H1 (cell line): ENCODE measurements around the gene SAMM50. TPM values are rescaled to one million over a fixed set of nuclear protein-coding genes. Genes with fewer than 3 reads are reported as not detected.

Experiments
- CTCF ChIA-PET: fragments of 300-600 bp; sonication (Branson Sonifier 250); formaldehyde crosslinking; loops from one replicate; lab custom pipeline; 2021; ENCODE audit not compliant: partially characterized antibody; lab: Charles Lee
- POLR2A ChIA-PET: fragments of 300-600 bp; sonication (Branson Sonifier 250); formaldehyde crosslinking; loops from one replicate; lab custom pipeline; 2021; ENCODE audit warnings: inconsistent platforms; ENCODE audit not compliant: partially characterized antibody; lab: Charles Lee
- DNase-seq, 2 experiments: peaks; one replicate each; pipeline versions ENCODE4 v3.0.0 to v3.0.0-alpha.2; 2010 to 2022; ENCODE audit warnings: low spot score in 2 of 2, low read depth in 1 of 2, mixed read lengths in 1 of 2
- FAIRE-seq: peaks from 2 replicates; lab custom pipeline; 2011; peaks lifted over from hg19 to GRCh38; lab: Jason Lieb, UNC
- H2AFZ ChIP-seq: 2 replicates; pipeline ENCODE4 v1.8.1; 2012; ENCODE audit warnings: low read length, inconsistent platforms
- H2AK5ac ChIP-seq: 2 replicates; pipeline ENCODE4 v1.6.1; 2013; ENCODE audit warnings: low read depth, low read length
- H2BK120ac ChIP-seq: replicated peaks from 2 replicates; pipeline ENCODE3; 2013; ENCODE audit warnings: low read depth, low read length, inconsistent platforms
- H2BK12ac ChIP-seq: 2 replicates; pipeline ENCODE4 v1.6.1; 2013; ENCODE audit warnings: low read depth, low read length
- H2BK15ac ChIP-seq: 2 replicates; pipeline ENCODE4 v1.6.1; 2013; ENCODE audit warnings: low read length
- H2BK20ac ChIP-seq: 2 replicates; pipeline ENCODE4 v1.6.1; 2013; ENCODE audit warnings: low read length
- H2BK5ac ChIP-seq: 2 replicates; pipeline ENCODE4 v1.6.1; 2013; ENCODE audit warnings: low read depth, low read length
- H3K14ac ChIP-seq: 2 replicates; pipeline ENCODE4 v1.6.1; 2013; ENCODE audit warnings: inconsistent platforms; ENCODE audit not compliant: insufficient read length
- H3K18ac ChIP-seq: 2 replicates; pipeline ENCODE4 v1.6.1; 2013; ENCODE audit warnings: low read length; ENCODE audit errors: extremely low read depth
- H3K23ac ChIP-seq: 2 replicates; pipeline ENCODE4 v1.6.1; 2013; ENCODE audit warnings: inconsistent platforms; ENCODE audit not compliant: insufficient read length
- H3K23me2 ChIP-seq: 2 replicates; pipeline ENCODE4 v1.6.1; 2013; ENCODE audit warnings: low read depth, low read length
- H3K27ac ChIP-seq: 2 replicates; pipeline ENCODE4 v1.6.1; 2011; ENCODE audit warnings: low read depth, low read length, inconsistent platforms
- H3K27me3 ChIP-seq, 4 experiments: replicated peaks in 1 of 4; 1 replicate in 1 of 4; 2 replicates in 3 of 4; pipeline versions ENCODE4 v1.6.1 to v1.8.1; 2011 to 2013; ENCODE audit warnings: low read length in 3 of 4, mild to moderate bottlenecking in 3 of 4, inconsistent platforms in 2 of 4, mixed read lengths in 2 of 4, moderate library complexity in 1 of 4; ENCODE audit not compliant: control insufficient read depth in 3 of 4, insufficient read depth in 3 of 4; ENCODE audit errors: extremely low read depth in 1 of 4
- H3K36me3 ChIP-seq, 4 experiments: 2 replicates each; pipeline versions ENCODE4 v1.6.1 to v1.8.1; 2011 to 2013; ENCODE audit warnings: mild to moderate bottlenecking in 4 of 4, low read length in 3 of 4, moderate library complexity in 2 of 4, control low read depth in 1 of 4, inconsistent platforms in 1 of 4; ENCODE audit not compliant: insufficient read depth in 4 of 4, control insufficient read depth in 2 of 4
- H3K4ac ChIP-seq: replicated peaks from 2 replicates; pipeline ENCODE3; 2013; ENCODE audit warnings: low read length, low read depth, mixed read lengths, inconsistent platforms; ENCODE audit not compliant: insufficient read length
- H3K4me1 ChIP-seq, 4 experiments: replicated peaks in 1 of 4; 1 replicate in 1 of 4; 2 replicates in 3 of 4; pipeline versions ENCODE4 v1.6.1 to v1.8.1; 2011 to 2013; ENCODE audit warnings: low read length in 3 of 4, inconsistent platforms in 2 of 4, mixed read lengths in 1 of 4; ENCODE audit not compliant: insufficient read depth in 4 of 4, control insufficient read depth in 3 of 4
- H3K4me2 ChIP-seq, 2 experiments: 2 replicates each; pipeline versions ENCODE4 v1.6.1 to v1.8.1; 2011 to 2013; ENCODE audit warnings: low read depth in 2 of 2, low read length in 2 of 2, control low read depth in 1 of 2, inconsistent platforms in 1 of 2, mild to moderate bottlenecking in 1 of 2; ENCODE audit not compliant: insufficient read depth in 1 of 2
- H3K4me3 ChIP-seq, 4 experiments: fragments of 200-600, 300-600 bp in 1 of 4; sonication (generic), shearing (Covaris generic), sonication (Bioruptor Twin) in 1 of 4; 2 replicates each; pipeline versions ENCODE4 v1.5.1 to v1.8.1; 2011 to 2016; ENCODE audit warnings: low read length in 4 of 4, low read depth in 3 of 4, control low read depth in 2 of 4, inconsistent platforms in 2 of 4, mild to moderate bottlenecking in 2 of 4, mixed read lengths in 1 of 4, moderate library complexity in 1 of 4; ENCODE audit not compliant: insufficient read depth in 2 of 4; ENCODE audit errors: extremely low read depth in 1 of 4
- H3K56ac ChIP-seq: replicated peaks from 2 replicates; pipeline ENCODE3; 2013; ENCODE audit warnings: low read depth, mild to moderate bottlenecking, mixed read lengths, low read length, inconsistent platforms; ENCODE audit not compliant: insufficient read length
- H3K79me1 ChIP-seq: 2 replicates; pipeline ENCODE4 v1.6.1; 2013; ENCODE audit warnings: low read depth, low read length, control low read depth
- H3K79me2 ChIP-seq, 2 experiments: 2 replicates each; pipeline versions ENCODE4 v1.6.1 to v1.8.1; 2012 to 2013; ENCODE audit warnings: low read length in 2 of 2, mild to moderate bottlenecking in 2 of 2, inconsistent platforms in 1 of 2; ENCODE audit not compliant: insufficient read depth in 2 of 2, control insufficient read depth in 1 of 2
- H3K9ac ChIP-seq, 4 experiments: replicated peaks in 1 of 4; 1 replicate in 1 of 4; 2 replicates in 3 of 4; pipeline versions ENCODE4 v1.6.1 to v1.8.1; 2011 to 2013; ENCODE audit warnings: low read depth in 3 of 4, low read length in 3 of 4, control low read depth in 2 of 4, mild to moderate bottlenecking in 2 of 4, moderate library complexity in 2 of 4, inconsistent platforms in 1 of 4; ENCODE audit errors: extremely low read depth in 1 of 4
- H3K9me3 ChIP-seq, 2 experiments: 2 replicates each; pipeline versions ENCODE4 v1.6.1 to v1.8.1; 2012 to 2013; ENCODE audit warnings: mild to moderate bottlenecking in 2 of 2, moderate library complexity in 2 of 2, control low read depth in 1 of 2, inconsistent platforms in 1 of 2, low read depth in 1 of 2, low read length in 1 of 2, mixed read lengths in 1 of 2; ENCODE audit not compliant: insufficient read depth in 2 of 2
- H4K20me1 ChIP-seq, 2 experiments: replicated peaks in 1 of 2; 2 replicates each; pipeline versions ENCODE3 to v1.8.1; 2011 to 2013; ENCODE audit warnings: inconsistent platforms in 2 of 2, low read length in 2 of 2, mild to moderate bottlenecking in 1 of 2; ENCODE audit not compliant: insufficient read depth in 2 of 2, control insufficient read depth in 1 of 2
- H4K5ac ChIP-seq: 2 replicates; pipeline ENCODE4 v1.6.1; 2013; ENCODE audit warnings: low read length, low read depth, mixed read lengths, inconsistent platforms; ENCODE audit not compliant: insufficient read length
- H4K8ac ChIP-seq: 2 replicates; pipeline ENCODE4 v1.8.0; 2013; ENCODE audit warnings: mild to moderate bottlenecking, moderate library complexity, low read length, inconsistent platforms; ENCODE audit not compliant: insufficient read depth; ENCODE audit errors: extremely low read depth
- H4K91ac ChIP-seq: replicated peaks from 2 replicates; pipeline ENCODE3; 2013; ENCODE audit warnings: low read length, mixed read lengths, inconsistent platforms; ENCODE audit not compliant: insufficient read length
- ASH2L ChIP-seq: fragments of 200-600, 300-600 bp; sonication (generic); IDR thresholded peaks from one replicate; pipeline ENCODE4 v1.7.1; 2017; ENCODE audit warnings: low read length
- JUN ChIP-seq: IDR thresholded peaks from 2 replicates; pipeline ENCODE4 v1.6.1; 2011; ENCODE audit warnings: low read depth, mild to moderate bottlenecking, improper control_type of control experiment, low read length
- PHF8 ChIP-seq: fragments of 200-600 bp; sonication (generic); conservative IDR thresholded peaks from 2 replicates; pipeline ENCODE4 v1.7.1; 2012; ENCODE audit warnings: low read depth, mild to moderate bottlenecking, inconsistent platforms, low read length, moderate library complexity
- RBBP5 ChIP-seq: IDR thresholded peaks from 2 replicates; pipeline ENCODE4 v1.7.1; 2012; ENCODE audit warnings: low read depth, mild to moderate bottlenecking, inconsistent platforms, low read length, moderate library complexity, borderline replicate concordance
- SAP30 ChIP-seq: fragments of 300-600 bp; sonication (generic); IDR thresholded peaks from 2 replicates; pipeline ENCODE4 v1.7.1; 2012; ENCODE audit warnings: low read length, moderate library complexity, mild to moderate bottlenecking, inconsistent platforms; ENCODE audit not compliant: insufficient read depth, insufficient replicate concordance
- SRF ChIP-seq: IDR thresholded peaks from 2 replicates; pipeline ENCODE4 v1.6.1; 2011; ENCODE audit warnings: mild to moderate bottlenecking, low read depth, low read length, moderate library complexity
- TBP ChIP-seq: IDR thresholded peaks from 2 replicates; pipeline ENCODE4 v1.6.1; 2011; ENCODE audit warnings: low read depth, low read length, improper control_type of control experiment
- WGBS, 2 experiments: shearing (Covaris generic) in 1 of 2; methylation state at CpG; one replicate each; pipeline versions ENCODE4 v1.1.6 to v1.1.7; 2013 to 2015; ENCODE audit warnings: low lambda C conversion rate in 2 of 2, mixed read lengths in 2 of 2, inconsistent platforms in 1 of 2, low coverage in 1 of 2, missing lambda C conversion rate in 1 of 2; ENCODE audit not compliant: insufficient replicate concordance in 2 of 2, insufficient coverage in 1 of 2, insufficient read length in 1 of 2; ENCODE audit errors: extremely low coverage in 1 of 2, missing lambda C conversion rate in 1 of 2; 5-methylcytosine and 5-hydroxymethylcytosine counted together
- polyA plus RNA-seq, 7 experiments: library from polyadenylated mRNA; depleted of rRNA in 3 of 7; stranded (reverse) in 5 of 7; unstranded in 2 of 7; fragments of >200 nt in 5 of 7; fragments of 200-250 nt in 2 of 7; gene quantifications; 1 replicate in 5 of 7; 2 replicates in 1 of 7; 4 replicates in 1 of 7; pipeline versions ENCODE4 v1.2.1 to v1.2.3, GENCODE V29; 2011 to 2013; ENCODE audit warnings: missing spikeins in 2 of 7, mixed read lengths in 2 of 7
- total RNA-seq: library from RNA; stranded (reverse); fragmentation: NEBNext Ultra II Directional; extraction: Animal tissue kit (Norgen Biotek cat#: 25700); gene quantifications from 2 replicates; pipeline ENCODE4 v1.2.1, GENCODE V29; 2021
- TF ChIP-seq, protein P1 (sequence below): IDR thresholded peaks from 2 replicates; pipeline ENCODE4 v1.6.1; 2012; ENCODE audit warnings: inconsistent platforms

Gene SAMM50
- total and polyA plus RNA-seq, 2 of the 8 experiments (the other 6 are each of a cell fraction or from before 2014, with no cell fraction given) = 45.4 to 70.3 TPM

DNA sequence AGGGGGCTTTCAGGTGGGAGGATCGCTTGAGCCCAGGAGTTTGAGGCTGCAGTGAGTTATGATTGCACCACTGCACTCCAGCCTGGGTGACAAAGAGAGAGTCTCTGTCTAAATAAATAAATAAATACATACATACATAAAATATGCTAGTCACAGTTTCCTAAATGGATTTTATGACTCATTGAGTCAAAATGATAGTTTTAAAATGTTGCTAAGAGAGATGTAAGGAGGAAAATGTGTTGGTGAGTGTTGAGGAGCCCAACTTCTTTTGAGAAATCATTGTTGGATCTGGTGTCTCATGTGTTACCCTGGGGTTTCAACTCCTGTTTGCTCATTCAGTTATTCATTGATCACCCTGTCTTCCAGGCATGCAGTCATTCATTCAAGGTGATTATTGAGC is 89.9 kb downstream of the SAMM50 start:
- no peak overlapping the region for H3K27ac ChIP-seq
- H4K20me1 ChIP-seq = no peaks in the 10 kb centered on the region
- no peak overlapping the region for H3K4me3 ChIP-seq
- no peak overlapping the region for H2BK15ac ChIP-seq
- no peak overlapping the region for H3K23ac ChIP-seq
- peaks cover 0 to 3% (median 0%) of the 10 kb centered on the region in 4 experiments; a peak in 1 of 7 replicates for H3K4me1 ChIP-seq
- H2BK5ac ChIP-seq = no peak overlapping the region
- no peak overlapping the region for H3K56ac ChIP-seq
- H4K5ac ChIP-seq = no peak overlapping the region
- no peaks in the 10 kb centered on the region for H3K36me3 ChIP-seq
- POLR2A ChIA-PET = no interaction called here
- no peak overlapping the region for H3K14ac ChIP-seq
- H2BK12ac ChIP-seq = no peak overlapping the region
- no peak overlapping the region for H4K91ac ChIP-seq
- DNase-seq (no peak), FAIRE-seq (no peak)
- no peak overlapping the region for H3K4ac ChIP-seq
- H2BK120ac ChIP-seq = no peak overlapping the region
- CTCF ChIA-PET = interaction anchor here (1.8 kb wide), 1 partner anchor 52 kb away, joined by 5 read pairs; no protein-coding TSS in a partner anchor
- no peaks in the 10 kb centered on the region for H3K23me2 ChIP-seq
- H2BK20ac ChIP-seq = no peak overlapping the region
- H3K9ac ChIP-seq = no peak overlapping the region
- no peak overlapping the region for H2AK5ac ChIP-seq
- no peaks in the 10 kb centered on the region; the same call in 1 of the 2 replicates for H3K79me1 ChIP-seq
- no peak overlapping the region for H2AFZ ChIP-seq
- no peaks in the 10 kb centered on the region for H3K79me2 ChIP-seq
- no peak overlapping the region for H3K4me2 ChIP-seq
- no peaks in the 10 kb centered on the region for H3K27me3 ChIP-seq
- no peak overlapping the region for H3K18ac ChIP-seq
- no peaks in the 10 kb centered on the region for H3K9me3 ChIP-seq
- H4K8ac ChIP-seq = no peak overlapping the region
- WGBS, 2 experiments = 100% methylated on average over 1 of the region's 1 CpG; no CpG with 5 or more reads in 1 of the 2 experiments
- TF ChIP-seq, protein P1, sequence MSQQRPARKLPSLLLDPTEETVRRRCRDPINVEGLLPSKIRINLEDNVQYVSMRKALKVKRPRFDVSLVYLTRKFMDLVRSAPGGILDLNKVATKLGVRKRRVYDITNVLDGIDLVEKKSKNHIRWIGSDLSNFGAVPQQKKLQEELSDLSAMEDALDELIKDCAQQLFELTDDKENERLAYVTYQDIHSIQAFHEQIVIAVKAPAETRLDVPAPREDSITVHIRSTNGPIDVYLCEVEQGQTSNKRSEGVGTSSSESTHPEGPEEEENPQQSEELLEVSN = no peak
- TF ChIP-seq SAP30 = no peak
- no peak for TF ChIP-seq ASH2L
- no peak for TF ChIP-seq SRF
- TF ChIP-seq TBP = no peak
- no peak for TF ChIP-seq RBBP5
- no peak for TF ChIP-seq JUN
- TF ChIP-seq PHF8 = no peak
